ENCODE results near the gene ANKRD35. TPM values are rescaled to one million over a fixed set of nuclear protein-coding genes. Genes with fewer than 3 reads are reported as not detected.
"Not testable (repeated sequence)": the region's sequence is repeated elsewhere in the genome, so short reads cannot be mapped to it uniquely, and the experiment has no call there.

Gene ANKRD35
- total RNA-seq, 2 donors from 2014 or later, result 1.8 to 2.4 TPM

GRCh38 chr1:145837656-145838055, 48.0 kb downstream of the ANKRD35 start:
- Histone ChIP-seq H3K4me1 (no peaks in the 10 kb centered on the region), H3K27me3 (no peaks in the 10 kb centered on the region), H3K27ac (no peak overlapping the region), H3K4me3 (no peak overlapping the region), H3K36me3 (peaks cover 96% of the 10 kb centered on the region), H3K9me3 (no peaks in the 10 kb centered on the region)
- DNase-seq (ENCODE audit: low spot score), result no peak
- no peak for TF ChIP-seq CTCF (IDR thresholded peaks at IDR 0.05)

- peaks cover 97% of the 10 kb centered on the region for H3K36me3 ChIP-seq
- not testable (repeated sequence) for H3K4me1 ChIP-seq; H3K27ac ChIP-seq; H3K9me3 ChIP-seq; H3K4me3 ChIP-seq; H3K27me3 ChIP-seq; DNase-seq (ENCODE audit: low spot score)
Observed at GRCh38 chr1:145830810-145831209, 54.9 kb downstream of the ANKRD35 start.

- H3K9me3 ChIP-seq, result no peaks in the 10 kb centered on the region
- no peak for TF ChIP-seq CTCF (IDR thresholded peaks at IDR 0.05)
- H3K27me3 ChIP-seq, result no peaks in the 10 kb centered on the region
- H3K4me1 ChIP-seq, result peaks cover 0 to 14% of the 10 kb centered on the region in 2 donors
- H3K27ac ChIP-seq, result no peak overlapping the region
- no peak overlapping the region for H3K4me3 ChIP-seq
- DNase-seq (ENCODE audit: low spot score), result no peak
- H3K36me3 ChIP-seq, result peaks cover 79% of the 10 kb centered on the region
Observed at GRCh38 chr1:145828367-145829026, 57.2 kb downstream of the ANKRD35 start.

- no peak for TF ChIP-seq CTCF (IDR thresholded peaks at IDR 0.05)
Observed at GRCh38 chr1:145827966-145828365, 57.7 kb downstream of the ANKRD35 start.

DNA sequence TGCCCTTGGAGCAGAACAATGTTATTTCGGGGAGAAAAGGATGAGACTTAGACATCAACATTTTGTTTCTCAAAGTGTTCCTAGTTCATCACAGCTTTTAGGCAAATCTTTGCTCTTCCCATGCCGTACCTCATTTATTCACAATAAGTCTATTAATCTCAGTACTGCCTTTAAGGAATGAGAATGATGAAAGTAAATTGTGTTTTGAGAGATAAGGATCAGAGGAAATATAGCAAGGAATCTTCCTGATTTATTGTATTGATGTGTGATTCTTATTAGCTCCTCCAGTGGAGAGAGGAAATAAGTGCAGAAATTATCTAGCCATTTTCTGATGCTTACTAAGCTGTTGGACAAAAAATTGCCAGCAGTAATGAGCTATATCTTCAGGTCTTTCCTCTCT, 59.6 kb downstream of the ANKRD35 start:
- Histone ChIP-seq H3K36me3 (peaks cover 54% of the 10 kb centered on the region), H3K27ac (no peak overlapping the region), H3K4me3 (no peak overlapping the region), H3K9me3 (no peaks in the 10 kb centered on the region), H3K27me3 (no peaks in the 10 kb centered on the region), H3K4me1 (peaks cover 0 to 14% of the 10 kb centered on the region in 2 donors)
- no peak for DNase-seq (ENCODE audit: low spot score)
- TF ChIP-seq CTCF (IDR thresholded peaks at IDR 0.05), result no peak

More at GRCh38 chr1:145827966-145828365, 57.7 kb downstream of the ANKRD35 start:
- Histone ChIP-seq H3K4me3 (no peak overlapping the region), H3K9me3 (no peaks in the 10 kb centered on the region), H3K27me3 (no peaks in the 10 kb centered on the region), H3K4me1 (peaks cover 0 to 14% of the 10 kb centered on the region in 2 donors), H3K27ac (no peak overlapping the region), H3K36me3 (peaks cover 73% of the 10 kb centered on the region)
- no peak for DNase-seq (ENCODE audit: low spot score)

DNA sequence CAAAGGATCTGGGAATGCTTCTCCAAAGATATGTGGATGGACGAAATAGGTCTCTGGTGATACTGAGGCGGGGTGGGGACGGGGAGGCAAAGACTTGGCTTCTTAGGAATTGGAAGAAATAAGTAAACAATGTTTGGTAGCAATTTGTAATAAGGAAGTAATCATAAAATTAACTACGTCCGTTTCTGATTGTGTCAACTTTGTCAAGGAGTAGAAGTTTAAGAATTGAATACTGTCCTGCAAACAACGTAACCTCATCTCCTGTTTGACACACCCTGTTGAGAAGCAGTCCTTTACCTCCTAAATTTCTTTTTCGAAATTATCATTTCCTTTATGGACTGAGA, 61.2 kb downstream of the ANKRD35 start:
- no peaks in the 10 kb centered on the region for H3K27me3 ChIP-seq
- H3K36me3 ChIP-seq, result peaks cover 38% of the 10 kb centered on the region
- H3K27ac ChIP-seq, result peak overlapping the region; percentile 84 to 96
- DNase-seq (ENCODE audit: low spot score), result no peak
- no peak for TF ChIP-seq CTCF (IDR thresholded peaks at IDR 0.05)
- H3K9me3 ChIP-seq, result no peaks in the 10 kb centered on the region
- H3K4me1 ChIP-seq, result peaks cover 0 to 14% of the 10 kb centered on the region in 2 donors
- H3K4me3 ChIP-seq, result peak overlapping the region; percentile 57 to 84
